ENCODE data around the gene SLC6A12. TPM values are rescaled to one million over a fixed set of nuclear protein-coding genes. Genes with fewer than 3 reads are reported as not detected.
"Not testable (repeated sequence)": the region's sequence is repeated elsewhere in the genome, so short reads cannot be mapped to it uniquely, and the experiment has no call there.

SLC6A12 gene
- polyA plus RNA-seq, 1 of the 3 experiments (the other 2 are of a cell fraction), result 0.02 TPM

GRCh38 chr12:236445-236844, 22.5 kb upstream of the SLC6A12 start:
- no peak for DNase-seq
- Histone ChIP-seq H3K36me3 (replicated peaks in 1 of 2; ENCODE audit: control insufficient read depth in 1 of 2, insufficient read depth in 2 of 2, low read length in 1 of 2) (no peaks in the 10 kb centered on the region), H3K27me3 (ENCODE audit: insufficient read depth) (no peaks in the 10 kb centered on the region), H3K9me3 (no peaks in the 10 kb centered on the region), H3K4me3 (ENCODE audit: low read depth in 2 of 2, low read length in 1 of 2) (no peak overlapping the region), H3K9ac (no peak overlapping the region), H3F3A (replicated peaks; ENCODE audit: insufficient read depth) (no peaks in the 10 kb centered on the region), H2AFZ (ENCODE audit: low read depth) (no peak overlapping the region), H3K27ac (ENCODE audit: low read depth in 2 of 2, low read length in 1 of 2) (no peak overlapping the region), H4K20me1 (ENCODE audit: insufficient read depth) (no peaks in the 10 kb centered on the region), H3K9me2 (no peaks in the 10 kb centered on the region), H3K4me1 (ENCODE audit: control insufficient read depth in 1 of 2, insufficient read depth in 2 of 2, low read depth in 1 of 2, low read length in 1 of 2) (no peaks in the 10 kb centered on the region; a peak in 1 of 4 replicates), H3K79me2 (ENCODE audit: insufficient read depth) (no peaks in the 10 kb centered on the region), H3K4me2 (no peak overlapping the region)
- ChIA-PET CTCF (no interaction called here), POLR2A (no interaction called here)
- 63% methylated on average over 3 of the region's 3 CpGs for WGBS (ENCODE audit: low lambda C conversion rate)
- TF ChIP-seq RFX5 (IDR thresholded peaks at IDR 0.05; ENCODE audit: low read length) (no peak), NRF1 (IDR thresholded peaks at IDR 0.05; ENCODE audit: low read depth, low read length) (no peak), GATA2 (CRISPR knock-in tag; IDR thresholded peaks at IDR 0.05) (no peak), USF1 (IDR thresholded peaks at IDR 0.05; ENCODE audit: borderline replicate concordance, low read depth) (no peak), EP300 (IDR thresholded peaks at IDR 0.05; ENCODE audit: borderline replicate concordance in 1 of 2, low read depth in 1 of 2, low read length in 1 of 2) (no peak), TAF1 (IDR thresholded peaks at IDR 0.05; ENCODE audit: borderline replicate concordance, low read depth, low read length) (no peak), MEF2A (IDR thresholded peaks at IDR 0.05; ENCODE audit: borderline replicate concordance, low read depth) (no peak)
- TF ChIP-seq, protein P1, sequence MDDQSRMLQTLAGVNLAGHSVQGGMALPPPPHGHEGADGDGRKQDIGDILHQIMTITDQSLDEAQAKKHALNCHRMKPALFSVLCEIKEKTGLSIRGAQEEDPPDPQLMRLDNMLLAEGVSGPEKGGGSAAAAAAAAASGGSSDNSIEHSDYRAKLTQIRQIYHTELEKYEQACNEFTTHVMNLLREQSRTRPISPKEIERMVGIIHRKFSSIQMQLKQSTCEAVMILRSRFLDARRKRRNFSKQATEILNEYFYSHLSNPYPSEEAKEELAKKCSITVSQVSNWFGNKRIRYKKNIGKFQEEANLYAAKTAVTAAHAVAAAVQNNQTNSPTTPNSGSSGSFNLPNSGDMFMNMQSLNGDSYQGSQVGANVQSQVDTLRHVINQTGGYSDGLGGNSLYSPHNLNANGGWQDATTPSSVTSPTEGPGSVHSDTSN (IDR thresholded peaks at IDR 0.05), result no peak
- TF ChIP-seq, protein P2, sequence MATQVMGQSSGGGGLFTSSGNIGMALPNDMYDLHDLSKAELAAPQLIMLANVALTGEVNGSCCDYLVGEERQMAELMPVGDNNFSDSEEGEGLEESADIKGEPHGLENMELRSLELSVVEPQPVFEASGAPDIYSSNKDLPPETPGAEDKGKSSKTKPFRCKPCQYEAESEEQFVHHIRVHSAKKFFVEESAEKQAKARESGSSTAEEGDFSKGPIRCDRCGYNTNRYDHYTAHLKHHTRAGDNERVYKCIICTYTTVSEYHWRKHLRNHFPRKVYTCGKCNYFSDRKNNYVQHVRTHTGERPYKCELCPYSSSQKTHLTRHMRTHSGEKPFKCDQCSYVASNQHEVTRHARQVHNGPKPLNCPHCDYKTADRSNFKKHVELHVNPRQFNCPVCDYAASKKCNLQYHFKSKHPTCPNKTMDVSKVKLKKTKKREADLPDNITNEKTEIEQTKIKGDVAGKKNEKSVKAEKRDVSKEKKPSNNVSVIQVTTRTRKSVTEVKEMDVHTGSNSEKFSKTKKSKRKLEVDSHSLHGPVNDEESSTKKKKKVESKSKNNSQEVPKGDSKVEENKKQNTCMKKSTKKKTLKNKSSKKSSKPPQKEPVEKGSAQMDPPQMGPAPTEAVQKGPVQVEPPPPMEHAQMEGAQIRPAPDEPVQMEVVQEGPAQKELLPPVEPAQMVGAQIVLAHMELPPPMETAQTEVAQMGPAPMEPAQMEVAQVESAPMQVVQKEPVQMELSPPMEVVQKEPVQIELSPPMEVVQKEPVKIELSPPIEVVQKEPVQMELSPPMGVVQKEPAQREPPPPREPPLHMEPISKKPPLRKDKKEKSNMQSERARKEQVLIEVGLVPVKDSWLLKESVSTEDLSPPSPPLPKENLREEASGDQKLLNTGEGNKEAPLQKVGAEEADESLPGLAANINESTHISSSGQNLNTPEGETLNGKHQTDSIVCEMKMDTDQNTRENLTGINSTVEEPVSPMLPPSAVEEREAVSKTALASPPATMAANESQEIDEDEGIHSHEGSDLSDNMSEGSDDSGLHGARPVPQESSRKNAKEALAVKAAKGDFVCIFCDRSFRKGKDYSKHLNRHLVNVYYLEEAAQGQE (IDR thresholded peaks at IDR 0.05; ENCODE audit: low read depth, low read length), result no peak
- TF ChIP-seq, protein P3, sequence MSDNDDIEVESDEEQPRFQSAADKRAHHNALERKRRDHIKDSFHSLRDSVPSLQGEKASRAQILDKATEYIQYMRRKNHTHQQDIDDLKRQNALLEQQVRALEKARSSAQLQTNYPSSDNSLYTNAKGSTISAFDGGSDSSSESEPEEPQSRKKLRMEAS (IDR thresholded peaks at IDR 0.05; ENCODE audit: low read depth), result no peak
- TF ChIP-seq, protein P4, sequence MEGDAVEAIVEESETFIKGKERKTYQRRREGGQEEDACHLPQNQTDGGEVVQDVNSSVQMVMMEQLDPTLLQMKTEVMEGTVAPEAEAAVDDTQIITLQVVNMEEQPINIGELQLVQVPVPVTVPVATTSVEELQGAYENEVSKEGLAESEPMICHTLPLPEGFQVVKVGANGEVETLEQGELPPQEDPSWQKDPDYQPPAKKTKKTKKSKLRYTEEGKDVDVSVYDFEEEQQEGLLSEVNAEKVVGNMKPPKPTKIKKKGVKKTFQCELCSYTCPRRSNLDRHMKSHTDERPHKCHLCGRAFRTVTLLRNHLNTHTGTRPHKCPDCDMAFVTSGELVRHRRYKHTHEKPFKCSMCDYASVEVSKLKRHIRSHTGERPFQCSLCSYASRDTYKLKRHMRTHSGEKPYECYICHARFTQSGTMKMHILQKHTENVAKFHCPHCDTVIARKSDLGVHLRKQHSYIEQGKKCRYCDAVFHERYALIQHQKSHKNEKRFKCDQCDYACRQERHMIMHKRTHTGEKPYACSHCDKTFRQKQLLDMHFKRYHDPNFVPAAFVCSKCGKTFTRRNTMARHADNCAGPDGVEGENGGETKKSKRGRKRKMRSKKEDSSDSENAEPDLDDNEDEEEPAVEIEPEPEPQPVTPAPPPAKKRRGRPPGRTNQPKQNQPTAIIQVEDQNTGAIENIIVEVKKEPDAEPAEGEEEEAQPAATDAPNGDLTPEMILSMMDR (IDR thresholded peaks at IDR 0.05), result no peak

GRCh38 chr12:235967-236366, 22.0 kb upstream of the SLC6A12 start:
- H3K4me2 ChIP-seq; H3K4me1 ChIP-seq (ENCODE audit: control insufficient read depth in 1 of 2, insufficient read depth in 2 of 2, low read depth in 1 of 2, low read length in 1 of 2); H3F3A ChIP-seq (replicated peaks; ENCODE audit: insufficient read depth); DNase-seq; H3K27ac ChIP-seq (ENCODE audit: low read depth in 2 of 2, low read length in 1 of 2); H3K36me3 ChIP-seq (replicated peaks in 1 of 2; ENCODE audit: control insufficient read depth in 1 of 2, insufficient read depth in 2 of 2, low read length in 1 of 2); H3K4me3 ChIP-seq (ENCODE audit: low read depth in 2 of 2, low read length in 1 of 2); H2AFZ ChIP-seq (ENCODE audit: low read depth); H3K9me2 ChIP-seq; H3K9ac ChIP-seq; CTCF ChIA-PET; H4K20me1 ChIP-seq (ENCODE audit: insufficient read depth); H3K79me2 ChIP-seq (ENCODE audit: insufficient read depth); H3K27me3 ChIP-seq (ENCODE audit: insufficient read depth); H3K9me3 ChIP-seq; POLR2A ChIA-PET: not testable (repeated sequence)
- 47% methylated on average over 4 of the region's 4 CpGs for WGBS (ENCODE audit: low lambda C conversion rate)
